Panc1 (cell line): ENCODE results near the gene ADCY1.

Source experiments
- CTCF ChIP-seq: fragments of 450-650 bp; IDR thresholded peaks from 2 replicates; pipeline ENCODE4 v1.5.1; 2017; ENCODE audit warnings: mild to moderate bottlenecking
- POLR2AphosphoS5 ChIP-seq: IDR thresholded peaks from 2 replicates; pipeline ENCODE4 v1.6.1; 2012; ENCODE audit warnings: mild to moderate bottlenecking, low read depth, low read length, moderate library complexity
- REST ChIP-seq, 2 experiments: IDR thresholded peaks; 2 replicates each; pipeline ENCODE4 v1.6.1; 2011 to 2012; ENCODE audit warnings: low read depth in 2 of 2, control low read depth in 1 of 2, low read length in 1 of 2, mild to moderate bottlenecking in 1 of 2, moderate library complexity in 1 of 2; ENCODE audit not compliant: insufficient read depth in 1 of 2
- SIN3A ChIP-seq: IDR thresholded peaks from 2 replicates; pipeline ENCODE4 v1.6.1; 2012; ENCODE audit warnings: low read depth, mild to moderate bottlenecking, low read length, moderate library complexity, borderline replicate concordance; ENCODE audit not compliant: insufficient read depth
- TCF7L2 ChIP-seq: IDR thresholded peaks from 2 replicates; pipeline ENCODE4 v1.6.1; 2011; ENCODE audit warnings: mild to moderate bottlenecking, low read depth, low read length, inconsistent platforms

- no peak for TF ChIP-seq CTCF
- TF ChIP-seq POLR2AphosphoS5 = no peak
- no peak for TF ChIP-seq REST (IDR thresholded peaks at IDR 0.05; ENCODE audit: insufficient read depth in 1 of 2, low read depth in 2 of 2, low read length in 1 of 2)
- no peak for TF ChIP-seq SIN3A
- TF ChIP-seq TCF7L2 = no peak
Measured at GRCh38 chr7:45708046-45708950, 134.1 kb downstream of the ADCY1 start.
